Activated naive CD8-positive, alpha-beta T cell treated with anti-CD3 and anti-CD28 coated beads, Interleukin-2, amount 50 U/mL, for 24 hours (primary cell): ENCODE data around the gene MRPS34.

Experiments
- ATAC-seq: fragments of 150-1000 bp; cut with Tn5 transposase; one replicate; pipeline ENCODE4 v1.10.0; 2021
- DNase-seq: peaks from one replicate; pipeline ENCODE4 v3.0.0; 2021
- H3K27ac Mint-ChIP-seq: one replicate; pipeline ENCODE4 v1.8.0; 2021; ENCODE audit warnings: mild to moderate bottlenecking, mixed read lengths
- H3K27me3 Mint-ChIP-seq: one replicate; pipeline ENCODE4 v1.8.0; 2021; ENCODE audit warnings: mixed read lengths
- H3K36me3 Mint-ChIP-seq: one replicate; pipeline ENCODE4 v1.8.0; 2021; ENCODE audit warnings: low read depth, mixed read lengths
- H3K4me1 Mint-ChIP-seq: one replicate; pipeline ENCODE4 v1.8.0; 2021; ENCODE audit warnings: mixed read lengths
- H3K4me3 Mint-ChIP-seq: one replicate; pipeline ENCODE4 v1.8.0; 2021; ENCODE audit warnings: mild to moderate bottlenecking, moderate library complexity, mixed read lengths
- H3K9me3 Mint-ChIP-seq: one replicate; pipeline ENCODE4 v1.8.0; 2021; ENCODE audit warnings: mixed read lengths

Gene MRPS34

DNA sequence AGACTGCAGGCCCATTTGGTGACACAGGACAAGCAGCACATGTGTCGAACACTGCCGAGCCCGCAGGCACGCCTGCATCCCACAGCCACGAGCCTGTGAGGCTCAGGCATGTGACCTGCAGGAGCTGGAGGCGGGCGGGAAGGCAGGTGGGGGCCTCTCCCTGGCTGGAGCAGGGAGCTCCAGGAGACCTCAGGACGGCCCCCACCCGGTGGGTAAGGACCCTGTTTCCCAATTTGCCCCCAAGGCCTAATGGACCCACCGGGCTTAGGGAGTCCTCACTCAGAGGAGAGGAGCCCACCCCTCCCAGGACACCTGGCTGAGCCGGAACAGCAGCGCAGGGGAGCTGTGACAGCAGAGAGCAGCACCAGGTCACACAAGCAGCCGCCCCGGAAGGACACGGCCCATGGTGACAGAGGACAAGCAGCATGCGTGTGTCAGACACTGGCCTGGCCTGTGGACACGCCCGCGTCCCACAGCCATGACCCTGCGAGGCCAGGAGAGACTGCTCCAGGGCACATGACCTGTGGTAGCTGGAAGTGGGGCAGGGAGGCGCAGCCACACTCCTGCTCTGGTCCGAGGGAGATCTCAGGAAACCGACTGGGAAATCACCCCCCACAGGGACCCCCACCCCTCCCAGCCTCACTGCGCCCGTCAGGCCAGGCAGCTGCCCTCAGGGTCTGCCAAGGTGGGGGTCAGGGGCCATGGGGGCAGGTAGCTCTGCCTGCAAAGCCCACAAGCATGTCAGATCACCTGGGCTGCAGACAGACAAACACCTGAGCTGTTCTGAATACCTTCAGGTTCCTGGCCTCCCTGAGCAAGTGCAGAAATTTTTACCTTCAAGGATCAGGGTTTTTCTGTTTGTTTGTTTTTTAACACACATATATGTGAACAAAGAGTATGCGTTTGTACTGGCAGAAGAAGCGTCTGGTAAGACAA, 7.1 kb upstream of the MRPS34 start:
- Mint-ChIP-seq H3K36me3 (no peaks in the 10 kb centered on the region), H3K4me3 (peak overlapping the region; percentile 79), H3K27me3 (peaks cover 3% of the 10 kb centered on the region)

DNA sequence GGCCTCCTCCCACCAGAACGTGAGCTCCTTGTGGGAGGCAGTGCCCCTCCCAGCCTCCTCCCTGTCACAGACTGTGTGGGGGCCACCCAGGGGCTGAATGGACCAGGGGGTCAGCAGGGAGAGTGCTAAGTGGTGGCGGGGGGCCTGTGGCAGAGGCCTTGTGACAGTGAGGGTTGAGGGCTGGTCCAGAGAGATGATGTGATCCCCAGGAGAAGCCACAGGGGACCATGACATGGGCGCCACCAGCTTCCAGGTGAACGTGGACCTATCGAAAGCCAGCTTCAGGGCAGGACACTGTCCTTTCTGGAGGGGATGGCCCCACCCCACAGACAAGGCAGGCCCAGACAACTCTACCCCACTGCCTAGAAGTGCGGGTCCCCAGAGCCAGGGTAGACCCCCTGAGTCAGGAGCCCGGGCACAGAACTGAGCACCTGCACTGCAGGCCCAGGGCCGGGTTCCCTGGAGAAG, 6.3 kb upstream of the MRPS34 start:
- peaks cover 26% of the 10 kb centered on the region for H3K4me1 Mint-ChIP-seq
- H3K36me3 Mint-ChIP-seq, result no peaks in the 10 kb centered on the region
- peaks cover 3% of the 10 kb centered on the region for H3K27me3 Mint-ChIP-seq
- ATAC-seq, result no peak
- no peak overlapping the region for H3K4me3 Mint-ChIP-seq
- DNase-seq, result no peak
- H3K27ac Mint-ChIP-seq, result no peak overlapping the region
- H3K9me3 Mint-ChIP-seq, result no peaks in the 10 kb centered on the region

More for the DNA sequence above, 7.1 kb upstream of the MRPS34 start:
- H3K9me3 Mint-ChIP-seq, result no peaks in the 10 kb centered on the region
- H3K27ac Mint-ChIP-seq, result no peak overlapping the region
- DNase-seq (no peak), ATAC-seq (no peak)
- peaks cover 24% of the 10 kb centered on the region for H3K4me1 Mint-ChIP-seq

DNA sequence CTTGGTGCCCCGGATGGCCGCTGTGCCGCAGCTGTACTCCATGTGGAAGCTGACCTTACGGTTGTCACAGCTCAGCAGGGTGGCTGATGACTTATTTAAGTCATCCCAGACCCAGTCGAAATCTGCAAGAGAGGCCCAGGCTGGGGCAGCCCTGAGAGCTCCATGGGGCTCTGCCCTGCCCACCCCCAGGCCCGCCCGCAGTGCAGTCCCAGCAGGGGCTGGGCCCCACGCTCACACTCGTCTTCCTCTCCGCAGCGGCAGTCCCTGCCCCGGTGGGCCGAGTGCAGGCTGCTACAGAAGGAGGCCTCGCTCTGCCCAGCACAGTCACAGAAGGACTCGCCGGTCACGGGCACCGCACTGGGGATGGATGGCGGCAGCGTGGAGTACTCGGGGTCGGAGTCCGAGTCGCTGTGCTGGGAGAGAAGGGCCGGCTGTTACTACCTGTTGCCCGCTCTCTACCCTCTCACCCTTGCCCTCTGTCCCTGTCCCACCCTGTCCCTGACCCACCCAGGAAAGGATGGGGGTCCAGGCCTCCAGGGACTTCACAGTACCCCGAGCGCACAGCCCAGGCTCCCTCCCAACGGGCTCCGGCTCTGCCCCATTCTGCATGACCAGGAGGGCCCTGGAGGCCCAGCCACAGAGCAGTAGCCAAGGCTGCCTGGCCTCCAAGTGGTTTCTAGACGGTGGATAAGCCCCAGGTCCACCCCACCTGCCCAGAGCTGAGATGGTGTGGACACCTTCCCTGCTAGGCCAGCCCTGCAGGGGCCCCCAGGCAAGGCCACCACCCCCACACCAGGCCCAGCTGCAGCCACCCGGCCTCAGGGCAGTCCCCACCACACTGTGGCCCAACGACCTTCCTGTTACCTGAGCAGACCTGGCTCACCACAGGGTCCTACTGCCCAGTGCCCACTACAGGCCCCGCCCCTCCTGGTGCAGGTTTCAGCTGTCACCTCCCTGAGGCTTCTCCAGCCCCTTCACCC, 5.6 kb upstream of the MRPS34 start:
- peaks cover 3% of the 10 kb centered on the region for H3K27me3 Mint-ChIP-seq
- no peaks in the 10 kb centered on the region for H3K36me3 Mint-ChIP-seq
- peaks cover 25% of the 10 kb centered on the region for H3K4me1 Mint-ChIP-seq
- no peak for DNase-seq
- H3K27ac Mint-ChIP-seq, result no peak overlapping the region
- ATAC-seq, result no peak
- no peaks in the 10 kb centered on the region for H3K9me3 Mint-ChIP-seq
- no peak overlapping the region for H3K4me3 Mint-ChIP-seq

DNA sequence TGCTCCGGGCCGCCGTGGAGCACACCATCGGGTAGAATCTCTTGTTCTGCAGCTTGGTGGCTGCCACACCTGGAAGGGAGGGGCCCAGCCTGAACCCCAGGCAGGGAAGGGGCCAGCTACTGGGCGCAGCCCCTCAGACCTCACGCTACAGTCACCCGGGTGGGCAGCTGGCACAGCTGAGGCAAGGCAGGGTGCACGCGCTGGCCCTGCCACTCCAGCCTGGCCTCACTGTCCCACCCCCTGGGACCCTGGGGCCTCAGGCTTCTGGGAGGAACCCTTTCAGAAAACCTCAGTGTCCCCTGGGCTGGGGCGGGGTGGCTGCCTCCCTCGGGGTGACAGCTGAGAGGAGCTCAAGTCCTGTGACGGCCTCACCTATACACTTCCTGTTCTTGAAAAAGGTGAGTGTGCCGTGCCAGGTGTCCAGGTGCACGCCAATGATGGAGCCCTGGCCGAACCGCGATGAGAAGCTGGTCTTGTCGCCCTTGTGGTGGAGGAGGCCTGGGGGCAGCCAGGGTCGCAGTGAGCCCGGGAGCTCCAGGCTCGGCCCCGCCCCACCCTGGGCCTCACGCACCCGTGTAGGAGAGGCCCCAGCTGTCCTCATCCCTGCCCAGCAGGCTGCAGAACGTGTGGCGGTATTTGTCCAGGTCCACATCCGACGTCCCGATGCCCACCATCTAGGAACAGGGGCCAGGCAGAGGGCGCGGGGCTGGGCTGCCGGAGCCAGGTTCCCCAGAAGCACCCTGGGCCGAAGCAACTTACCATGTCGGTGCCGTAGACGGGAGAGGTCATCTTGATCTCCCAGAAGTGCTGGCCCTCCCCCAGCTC, 4.7 kb upstream of the MRPS34 start:
- no peak overlapping the region for H3K4me3 Mint-ChIP-seq
- H3K4me1 Mint-ChIP-seq, result peaks cover 20% of the 10 kb centered on the region
- peaks cover 1% of the 10 kb centered on the region for H3K27me3 Mint-ChIP-seq
- no peaks in the 10 kb centered on the region for H3K36me3 Mint-ChIP-seq
- no peak overlapping the region for H3K27ac Mint-ChIP-seq
- no peak for ATAC-seq
- DNase-seq, result no peak
- no peaks in the 10 kb centered on the region for H3K9me3 Mint-ChIP-seq

- peaks cover 20% of the 10 kb centered on the region for H3K4me1 Mint-ChIP-seq
- H3K9me3 Mint-ChIP-seq, result no peaks in the 10 kb centered on the region
- ATAC-seq (no peak), DNase-seq (no peak)
- no peaks in the 10 kb centered on the region for H3K27me3 Mint-ChIP-seq
- H3K36me3 Mint-ChIP-seq, result peaks cover 5% of the 10 kb centered on the region
- H3K27ac Mint-ChIP-seq, result no peak overlapping the region
- H3K4me3 Mint-ChIP-seq, result no peak overlapping the region
Observed at GRCh38 chr16:1776991-1777374, 4.0 kb upstream of the MRPS34 start.

- ATAC-seq (no peak), DNase-seq (no peak)
- H3K36me3 Mint-ChIP-seq, result peaks cover 8% of the 10 kb centered on the region
- H3K4me1 Mint-ChIP-seq, result peaks cover 19% of the 10 kb centered on the region
- H3K27me3 Mint-ChIP-seq, result no peaks in the 10 kb centered on the region
- no peak overlapping the region for H3K27ac Mint-ChIP-seq
- H3K4me3 Mint-ChIP-seq, result no peak overlapping the region
- H3K9me3 Mint-ChIP-seq, result no peaks in the 10 kb centered on the region
Observed at GRCh38 chr16:1776672-1776955, 3.7 kb upstream of the MRPS34 start.

- Mint-ChIP-seq H3K27me3 (no peaks in the 10 kb centered on the region), H3K36me3 (peaks cover 8% of the 10 kb centered on the region), H3K27ac (no peak overlapping the region), H3K9me3 (no peaks in the 10 kb centered on the region), H3K4me1 (peaks cover 13% of the 10 kb centered on the region), H3K4me3 (no peak overlapping the region)
- ATAC-seq, result no peak
- DNase-seq, result no peak
Observed at GRCh38 chr16:1775846-1776671, 3.1 kb upstream of the MRPS34 start.

DNA sequence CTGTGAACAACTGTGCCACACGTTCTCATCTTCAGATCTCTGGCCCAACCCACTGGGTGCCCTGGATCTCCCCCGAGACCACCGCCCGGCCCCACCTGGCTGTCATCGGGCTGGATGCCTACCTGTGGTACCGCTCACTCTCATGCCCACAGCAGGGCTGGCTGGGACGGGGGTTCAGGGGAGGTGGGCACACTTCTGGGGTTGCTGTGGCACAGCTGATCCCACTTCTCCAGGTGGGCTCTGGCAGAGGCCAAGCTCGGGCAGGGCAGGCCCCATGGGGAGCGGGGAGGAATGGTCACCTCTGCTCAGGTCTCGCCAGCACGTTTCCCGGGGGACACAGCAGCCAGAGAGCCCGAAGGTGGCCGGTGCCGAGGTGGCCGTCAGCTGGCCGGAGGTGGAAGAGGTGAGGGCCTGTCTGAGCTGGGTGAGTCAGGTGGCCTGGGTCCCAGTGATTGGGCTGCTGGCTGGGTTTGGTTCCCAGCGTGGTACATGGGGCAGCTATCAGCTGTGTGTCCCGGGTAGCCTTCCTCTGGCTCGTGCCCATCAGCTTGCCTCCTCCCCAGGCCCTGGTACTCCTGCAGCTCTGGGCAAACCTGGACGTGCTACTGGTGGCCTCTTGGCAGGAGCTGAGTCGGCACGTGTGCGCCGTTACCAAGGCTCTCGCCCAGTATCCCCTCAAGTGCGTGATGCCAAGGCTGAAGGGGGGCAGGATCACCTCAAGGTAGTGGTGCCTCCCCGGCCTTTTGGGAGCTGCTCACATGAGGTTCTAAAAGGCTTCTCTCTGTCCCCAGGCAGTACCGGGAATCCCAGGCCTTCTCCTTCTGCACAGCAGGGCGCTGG, 2.3 kb upstream of the MRPS34 start:
- DNase-seq (no peak), ATAC-seq (no peak)
- Mint-ChIP-seq H3K9me3 (no peaks in the 10 kb centered on the region), H3K27me3 (no peaks in the 10 kb centered on the region), H3K27ac (no peak overlapping the region), H3K4me3 (peak overlapping the region; percentile 45), H3K4me1 (peaks cover 14% of the 10 kb centered on the region), H3K36me3 (peaks cover 8% of the 10 kb centered on the region)

DNA sequence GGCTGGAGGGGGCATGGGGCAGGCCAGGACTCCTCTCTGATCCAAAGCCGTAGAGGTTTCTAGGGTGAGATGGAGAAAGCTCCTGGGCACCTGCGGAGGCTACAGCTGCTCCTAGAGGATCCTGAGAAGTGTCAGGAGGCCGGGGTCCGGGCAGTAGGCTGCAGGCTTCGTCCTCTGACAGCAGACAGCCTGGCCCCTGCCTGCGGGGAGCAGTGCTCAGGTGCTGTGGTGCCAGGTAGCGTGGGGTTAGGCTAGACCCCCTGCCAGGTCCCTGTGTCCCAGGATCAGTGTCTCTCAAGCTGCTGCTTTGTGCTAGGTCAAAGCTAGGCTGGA, 1.5 kb upstream of the MRPS34 start:
- H3K4me3 Mint-ChIP-seq, result peak overlapping the region; percentile 100
- H3K36me3 Mint-ChIP-seq, result peaks cover 11% of the 10 kb centered on the region
- ATAC-seq (no peak), DNase-seq (no peak)
- peaks cover 17% of the 10 kb centered on the region for H3K4me1 Mint-ChIP-seq
- H3K27me3 Mint-ChIP-seq, result no peaks in the 10 kb centered on the region
- no peaks in the 10 kb centered on the region for H3K9me3 Mint-ChIP-seq
- no peak overlapping the region for H3K27ac Mint-ChIP-seq

GRCh38 chr16:1773703-1774447, 941 bp upstream of the MRPS34 start:
- H3K4me1 Mint-ChIP-seq, result peaks cover 17% of the 10 kb centered on the region
- H3K27ac Mint-ChIP-seq, result no peak overlapping the region
- no peaks in the 10 kb centered on the region for H3K27me3 Mint-ChIP-seq
- DNase-seq (peak; percentile 40), ATAC-seq (no peak)
- H3K9me3 Mint-ChIP-seq, result no peaks in the 10 kb centered on the region
- peaks cover 11% of the 10 kb centered on the region for H3K36me3 Mint-ChIP-seq
- H3K4me3 Mint-ChIP-seq, result peak overlapping the region; percentile 100

- H3K4me3 Mint-ChIP-seq, result peak within 1 kb of the TSS; percentile 100
- H3K27ac Mint-ChIP-seq, result peak within 1 kb of the TSS; percentile 100
- no peaks in the 10 kb centered on the region for H3K27me3 Mint-ChIP-seq
- H3K9me3 Mint-ChIP-seq, result no peaks in the 10 kb centered on the region
- DNase-seq (peak; percentile 61), ATAC-seq (peak; percentile 22)
- peaks cover 13% of the 10 kb centered on the region for H3K36me3 Mint-ChIP-seq
- peaks cover 17% of the 10 kb centered on the region for H3K4me1 Mint-ChIP-seq
Observed at GRCh38 chr16:1772362-1772907, 499 bp downstream of the MRPS34 start, which contains the start of gene EME2. TSS of gene EME2 (plus strand) at chr16:1772810. CDS start at chr16:1773228, 418 bp downstream.

DNA sequence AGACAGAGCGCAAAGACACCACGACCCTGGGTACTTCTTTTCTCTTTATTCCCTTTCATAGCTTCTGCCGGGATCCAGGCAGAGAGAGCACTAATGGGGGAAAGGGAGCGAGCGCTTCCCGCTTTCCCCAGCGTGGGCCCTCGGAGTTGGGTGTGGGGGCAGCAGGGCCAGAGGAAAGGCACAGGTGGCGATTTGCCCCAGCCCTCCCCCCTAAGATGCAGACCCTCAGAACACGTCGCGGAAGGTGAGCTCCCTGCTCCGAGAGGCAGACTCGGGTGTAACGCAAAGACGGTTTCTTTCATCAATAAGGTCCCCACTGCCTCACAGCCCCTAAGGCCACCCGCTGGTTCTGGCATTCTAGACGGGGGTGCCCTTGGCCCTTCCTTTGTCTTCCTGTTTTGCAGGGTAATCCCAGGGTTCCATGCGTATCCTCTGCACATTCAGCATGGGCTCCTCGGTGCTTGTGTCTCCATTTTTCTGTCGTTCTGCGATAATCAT, 1.0 kb downstream of the MRPS34 start:
- ATAC-seq (no peak), DNase-seq (no peak)
- peaks cover 17% of the 10 kb centered on the region for H3K4me1 Mint-ChIP-seq
- peak overlapping the region; percentile 100 for H3K4me3 Mint-ChIP-seq
- no peaks in the 10 kb centered on the region for H3K9me3 Mint-ChIP-seq
- no peaks in the 10 kb centered on the region for H3K27me3 Mint-ChIP-seq
- peaks cover 13% of the 10 kb centered on the region for H3K36me3 Mint-ChIP-seq
- peak overlapping the region; percentile 100 for H3K27ac Mint-ChIP-seq
